ENCODE measurements around the gene DLL4.

Gene DLL4

GRCh38 chr15:40906991-40907802, 21.9 kb upstream of the DLL4 start:
- DNase-seq: peak; percentile 67 to 72

DNA sequence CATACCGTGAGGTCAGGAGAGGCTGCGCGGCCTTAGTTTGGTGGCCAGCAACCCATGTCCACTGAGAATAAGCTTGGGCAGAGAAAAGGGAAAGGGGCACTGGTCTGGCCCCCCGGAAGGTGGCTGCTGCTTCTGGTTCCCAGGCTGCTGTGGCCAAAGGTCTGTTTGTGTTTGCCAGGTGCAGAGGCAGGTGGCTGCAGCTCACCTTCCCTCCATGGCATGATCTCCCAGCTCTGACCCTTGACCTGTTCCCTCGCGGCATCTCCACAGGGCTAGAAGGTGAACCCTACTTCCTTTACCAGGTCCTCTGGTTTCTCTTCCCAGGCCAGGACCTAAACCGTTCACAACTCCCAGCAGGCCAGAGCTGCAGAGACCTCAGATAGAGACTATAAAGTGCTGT, 21.0 kb upstream of the DLL4 start:
- no peak for DNase-seq

DNA sequence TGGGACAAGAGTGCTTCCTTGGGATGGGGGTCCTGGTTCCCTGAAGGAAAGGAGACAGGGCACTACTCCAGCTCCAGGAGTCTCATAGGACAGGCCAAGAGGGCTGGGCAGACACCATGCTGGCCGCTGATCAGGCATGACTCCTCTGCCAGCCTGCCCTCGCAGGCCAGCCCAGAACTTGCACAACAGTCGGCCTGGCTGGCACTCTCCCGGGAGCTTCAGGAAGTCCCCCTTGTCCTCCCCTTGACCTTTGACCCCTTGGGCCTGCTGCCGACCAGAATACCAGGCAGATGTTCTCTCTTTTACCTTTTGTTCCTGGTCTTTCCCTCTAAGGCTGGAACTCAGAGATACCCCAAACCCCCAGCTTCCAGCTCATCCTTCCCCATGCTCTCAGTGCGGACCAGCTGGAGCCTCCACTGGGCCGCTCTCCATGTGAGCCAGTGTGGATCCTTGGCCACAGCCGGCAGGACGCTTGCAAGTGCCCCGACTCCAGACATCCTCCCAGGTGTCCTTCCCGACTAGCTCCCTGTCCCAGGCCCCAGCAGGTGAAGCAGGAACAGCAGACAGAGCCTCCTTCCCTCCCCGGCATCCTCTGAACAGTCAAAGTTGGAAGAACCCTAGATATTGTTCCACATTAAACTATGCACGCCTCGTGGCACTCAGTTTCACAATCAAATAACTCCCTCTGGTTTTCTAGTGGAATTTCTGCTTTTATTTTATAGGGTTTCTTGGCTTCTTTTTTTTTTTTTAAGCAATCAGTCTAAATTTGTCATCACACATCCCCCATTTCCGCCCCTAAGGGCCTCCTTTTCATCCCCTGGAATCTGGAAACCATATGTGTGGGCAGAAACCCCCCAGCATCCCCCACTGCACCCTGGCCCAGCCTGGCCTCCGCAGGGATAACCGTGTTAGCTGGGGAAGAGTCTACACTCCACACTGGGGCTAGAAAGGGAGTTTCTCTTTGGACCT, 19.2 kb upstream of the DLL4 start:
- peak in 1 of 2 donors; percentile 44 for DNase-seq

DNA sequence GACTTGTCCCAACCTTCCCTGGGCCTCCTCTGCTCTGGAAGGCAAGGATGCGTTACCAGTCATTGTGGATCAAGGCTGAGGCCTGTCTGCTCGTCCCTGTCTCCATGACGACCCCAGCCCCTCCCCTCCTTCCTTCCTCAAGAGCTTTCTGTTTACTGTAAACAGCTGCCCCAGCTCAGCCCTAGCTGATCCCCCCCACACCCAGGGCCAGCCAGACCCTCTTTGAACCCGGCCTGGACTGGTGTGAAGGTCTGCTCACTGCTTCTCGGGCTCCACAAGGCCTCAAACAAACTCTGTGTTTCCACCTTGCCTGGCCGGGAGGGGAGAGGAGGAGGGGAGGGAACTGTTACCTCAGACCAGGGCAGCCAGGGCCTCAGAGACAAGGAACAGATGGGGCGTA, 18.0 kb upstream of the DLL4 start:
- no peak for DNase-seq

GRCh38 chr15:40911693-40912092, 17.4 kb upstream of the DLL4 start:
- no peak for DNase-seq

- no peak for DNase-seq
Measured at GRCh38 chr15:40912478-40912877, 16.7 kb upstream of the DLL4 start.

DNA sequence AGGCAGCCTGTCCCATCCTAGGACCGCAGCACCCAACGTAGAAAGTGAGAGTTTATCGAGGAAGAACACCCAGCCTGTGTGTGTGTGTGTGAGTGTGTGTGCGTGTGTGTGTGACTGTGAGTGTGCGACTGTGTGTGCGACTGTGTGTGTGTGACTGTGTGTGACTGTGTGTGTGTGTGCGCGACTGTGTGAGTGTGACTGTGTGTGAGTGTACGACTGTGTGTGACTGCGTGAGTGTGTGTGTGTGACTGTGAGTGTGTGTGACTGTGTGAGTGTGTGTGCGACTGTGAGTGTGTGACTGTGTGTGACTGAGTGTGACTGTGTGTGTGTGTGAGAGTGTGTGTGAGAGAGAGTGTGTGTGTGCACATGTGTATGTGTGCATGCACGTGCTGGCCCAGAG, 15.1 kb upstream of the DLL4 start:
- DNase-seq: no peak

- no peak for DNase-seq
Measured at GRCh38 chr15:40914486-40914885, 14.7 kb upstream of the DLL4 start.

DNA sequence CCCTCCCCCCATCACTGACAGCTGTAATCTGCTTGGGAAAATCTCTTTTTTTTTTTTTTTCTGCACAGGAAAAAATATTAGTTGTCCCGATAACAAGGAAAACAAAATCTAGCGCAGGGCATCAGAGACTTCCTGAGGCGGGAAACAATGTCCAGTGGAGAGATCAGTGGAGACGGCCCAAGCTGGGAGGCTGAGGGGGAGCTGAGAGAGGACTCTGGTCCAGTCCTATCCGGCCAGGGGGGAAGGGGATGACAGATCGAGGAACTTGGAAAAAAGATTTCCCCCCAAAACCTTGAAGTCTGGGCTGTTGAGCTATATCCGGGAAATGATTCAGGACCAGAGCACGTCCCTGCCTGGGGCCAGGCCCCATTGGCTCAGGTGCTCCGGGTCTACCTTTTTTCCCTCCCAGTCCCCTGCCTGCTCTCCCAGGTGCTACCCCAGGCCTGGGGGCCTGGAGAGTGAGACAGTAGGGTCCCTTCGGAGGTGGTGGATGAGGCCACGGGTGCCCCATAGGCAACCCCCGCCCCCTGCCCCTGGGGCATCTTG, 14.0 kb upstream of the DLL4 start:
- DNase-seq: no peak

- DNase-seq: no peak
Measured at GRCh38 chr15:40915679-40916078, 13.5 kb upstream of the DLL4 start.

DNA sequence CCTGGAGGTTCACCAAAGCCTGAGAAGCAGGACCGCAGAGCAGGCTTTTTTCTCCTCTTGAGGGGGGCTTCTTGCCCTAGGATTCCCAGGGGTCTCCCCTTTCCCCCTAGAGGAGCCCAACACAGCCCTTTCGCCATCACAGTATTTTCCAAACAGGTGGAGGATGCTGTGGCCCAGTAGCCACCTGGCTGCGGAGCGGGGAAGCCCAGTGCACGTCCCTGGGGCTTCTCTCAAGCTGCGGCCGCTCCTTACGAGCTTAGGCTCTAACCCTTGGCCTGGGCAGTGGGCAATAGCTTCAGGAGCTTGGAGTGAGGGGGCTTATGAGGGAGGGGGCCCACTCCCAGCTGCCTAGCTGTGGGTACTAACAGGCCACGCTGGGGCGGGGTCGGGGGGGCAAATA, 11.6 kb upstream of the DLL4 start:
- DNase-seq: no peak

DNA sequence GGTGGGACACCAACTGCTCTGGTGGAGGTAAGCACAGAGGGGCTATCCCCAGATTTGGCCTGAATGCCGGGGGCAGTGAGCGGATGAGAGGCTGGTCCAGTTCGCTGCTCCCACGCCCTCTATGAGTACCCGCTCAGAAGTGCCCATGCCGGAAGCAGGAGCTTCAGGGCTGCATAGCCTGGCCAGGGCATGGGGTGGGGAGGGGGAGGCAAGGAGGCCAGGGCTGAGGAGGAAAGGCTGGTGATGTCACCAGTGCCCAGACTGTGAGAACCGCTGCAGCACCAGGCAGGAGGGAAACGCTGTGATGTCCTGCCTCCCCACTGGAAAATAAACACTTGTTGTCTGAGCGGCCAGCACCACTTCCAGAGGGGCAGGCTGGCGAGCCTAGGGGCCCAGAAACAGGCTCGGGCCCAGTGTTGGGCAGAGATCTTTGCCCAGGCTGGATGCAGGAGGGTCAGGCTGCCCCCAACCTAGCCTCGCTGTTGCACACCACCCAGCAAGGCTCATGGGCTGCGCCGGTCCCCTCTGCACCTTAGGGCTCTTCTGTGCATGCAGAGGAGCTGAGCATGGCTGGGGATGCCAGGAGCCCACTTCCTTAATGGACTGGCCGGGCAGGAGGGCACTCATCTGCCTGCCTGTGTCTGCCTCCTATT, 10.9 kb upstream of the DLL4 start:
- no peak for DNase-seq

DNA sequence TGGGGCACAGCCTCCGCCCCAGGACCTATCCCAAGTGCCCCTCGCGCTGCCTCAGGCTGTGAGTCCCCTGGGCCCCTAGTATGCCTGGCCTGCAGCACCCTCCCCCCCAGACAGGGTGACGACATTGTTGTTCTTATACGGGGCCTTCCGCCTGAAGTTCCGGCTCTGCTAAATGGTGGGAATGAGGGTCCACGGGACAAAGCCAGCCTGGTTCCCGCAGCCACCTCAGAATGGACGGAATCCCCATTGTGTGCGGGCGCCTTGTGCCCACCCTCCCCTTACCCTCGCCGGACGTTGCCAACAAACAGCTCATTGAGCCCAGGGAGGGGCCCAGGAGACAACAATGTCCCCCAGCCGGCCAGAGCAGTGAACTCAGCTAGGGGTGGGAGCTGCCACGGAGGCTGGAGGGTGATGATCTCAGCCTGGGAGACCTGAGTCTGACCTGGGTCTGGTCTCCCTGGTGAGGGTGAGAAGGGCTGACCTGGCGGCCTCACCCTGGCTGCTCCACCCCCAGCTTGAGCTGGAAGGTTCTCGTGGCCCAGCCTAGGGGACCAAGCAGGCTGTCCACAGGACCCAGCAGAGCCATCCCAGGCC, 10.2 kb upstream of the DLL4 start:
- no peak for DNase-seq

DNA sequence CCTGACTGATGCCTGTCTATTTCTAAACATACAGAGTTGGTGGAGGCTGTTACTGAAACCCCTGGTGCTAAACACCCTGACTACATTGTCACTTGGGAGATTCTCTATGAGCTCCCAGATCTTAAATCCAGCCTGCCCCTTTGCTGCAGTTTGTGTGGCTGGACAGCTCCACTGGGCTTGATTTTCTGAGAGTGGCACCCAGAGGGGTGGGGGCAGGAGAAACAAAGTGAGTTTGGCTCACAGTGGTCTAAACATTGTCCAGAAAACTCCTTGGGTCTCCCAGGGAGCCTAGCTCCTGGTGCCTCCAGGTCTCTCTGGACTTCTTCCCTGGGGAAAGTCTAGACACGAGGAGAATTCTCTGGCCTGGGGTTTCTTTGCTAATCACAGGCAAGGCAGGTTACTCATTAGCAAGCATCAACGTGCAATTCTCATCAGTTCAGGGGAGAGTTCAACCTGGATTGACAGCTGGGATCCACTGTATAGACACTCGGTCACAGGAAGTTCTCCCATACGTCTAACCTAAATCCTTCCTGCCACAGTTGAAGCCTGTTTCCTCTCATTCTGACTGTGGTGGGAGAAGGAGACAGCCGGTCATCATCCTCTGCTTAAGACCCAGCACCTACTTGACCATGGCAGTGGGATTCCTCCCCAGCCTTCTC, 7.1 kb upstream of the DLL4 start:
- DNase-seq: no peak

DNA sequence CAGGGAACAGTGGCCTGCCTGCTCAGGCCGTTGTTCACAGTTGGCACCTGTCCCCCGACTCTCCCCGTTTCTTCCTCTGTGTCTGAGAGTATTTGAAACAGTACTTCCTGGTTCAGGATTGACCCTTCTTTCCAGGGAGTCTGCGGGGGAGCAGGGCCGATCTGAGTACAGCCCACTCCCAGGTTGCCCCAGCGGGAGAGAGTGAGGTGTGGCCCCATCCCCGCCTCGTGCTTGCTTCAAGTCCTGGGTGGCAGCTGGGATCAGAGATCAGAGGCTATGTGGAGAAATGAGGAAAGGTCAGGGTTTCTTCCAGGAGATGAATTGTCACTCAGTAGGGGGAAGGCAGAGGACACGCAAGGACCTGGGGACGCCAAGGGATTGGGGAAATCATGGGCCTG, 6.5 kb upstream of the DLL4 start:
- DNase-seq: no peak

- DNase-seq: no peak
Measured at GRCh38 chr15:40923551-40923950, 5.6 kb upstream of the DLL4 start.

DNA sequence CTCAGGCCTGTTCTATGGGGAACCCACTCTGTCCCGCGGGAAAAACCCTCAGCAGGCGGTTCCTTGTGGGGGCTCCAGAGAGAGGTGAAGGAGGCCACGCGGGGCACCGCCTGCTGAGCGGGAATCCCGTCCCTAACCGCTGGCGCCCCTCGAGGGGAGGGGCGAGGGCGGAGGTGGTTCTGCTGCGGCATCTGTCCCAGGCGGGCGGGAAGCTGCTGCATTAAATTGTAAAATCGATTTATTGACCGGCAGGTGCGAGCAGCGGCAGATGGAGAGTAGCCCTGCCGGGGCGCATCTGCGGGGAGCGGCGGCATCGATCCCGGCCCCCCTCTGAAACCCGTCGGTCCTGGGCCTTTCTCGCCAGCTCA, 3.7 kb upstream of the DLL4 start:
- DNase-seq: no peak

GRCh38 chr15:40925863-40926658, 3.1 kb upstream of the DLL4 start:
- no peak for DNase-seq

DNA sequence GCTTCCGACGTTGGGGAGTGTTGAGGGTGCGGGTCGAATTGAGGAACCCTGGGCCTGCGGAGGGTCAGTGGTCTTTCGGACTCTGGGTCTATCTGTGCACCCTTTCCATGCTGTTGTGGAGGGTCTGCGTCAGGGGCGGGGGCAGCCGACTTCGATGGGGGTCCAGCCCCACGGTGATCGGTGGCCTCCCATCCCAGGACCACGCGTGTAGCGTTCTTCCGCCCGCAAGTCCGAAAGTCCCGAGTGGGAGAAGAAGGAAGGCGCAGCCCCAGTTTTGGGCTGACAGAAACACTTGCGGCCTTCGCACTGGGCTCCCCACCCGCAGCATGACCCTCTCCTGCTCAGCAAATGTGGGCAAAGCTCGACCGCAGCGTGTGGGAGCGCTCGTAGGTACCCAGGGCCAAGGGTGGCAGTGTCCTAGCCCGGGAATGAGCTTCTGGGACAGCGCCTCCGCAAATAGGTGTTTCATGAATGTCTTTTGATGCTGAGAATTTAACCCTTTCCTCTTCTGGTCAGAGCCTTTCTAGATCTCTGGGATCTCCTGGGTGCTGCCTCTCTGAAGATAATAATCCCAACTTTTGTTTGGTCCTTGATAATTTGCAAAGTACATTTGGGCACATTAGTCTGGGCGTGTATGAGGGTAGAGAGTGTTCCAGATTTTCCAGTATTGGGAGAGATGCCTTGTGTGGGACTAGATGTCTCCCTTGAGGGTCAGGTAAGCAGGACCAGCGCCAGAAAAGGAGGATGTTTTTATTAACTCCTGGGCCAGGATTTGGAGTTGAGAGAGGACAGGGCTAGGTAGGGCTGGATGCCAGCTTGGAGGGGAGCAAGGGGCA, 2.3 kb upstream of the DLL4 start:
- DNase-seq: no peak

DNA sequence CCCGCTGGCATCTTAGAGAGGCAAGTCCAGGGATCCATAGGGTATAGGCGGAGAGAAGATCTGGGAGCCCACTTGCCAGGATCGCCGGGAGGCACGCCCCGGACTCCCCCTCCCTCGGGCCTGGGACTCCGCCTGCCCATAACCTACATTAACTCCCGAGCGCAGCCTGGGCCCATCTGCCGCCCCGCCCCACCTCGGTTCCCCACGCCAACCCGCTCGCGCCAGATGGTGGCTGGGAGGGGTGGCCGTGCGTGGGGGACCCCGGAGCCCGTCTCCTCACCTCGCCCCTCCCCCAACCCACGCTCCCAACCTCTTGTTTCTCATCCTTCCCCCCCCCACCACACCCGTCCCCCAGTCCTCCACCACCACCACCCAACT, 1.7 kb upstream of the DLL4 start:
- DNase-seq: no peak

Data from CD4-positive, alpha-beta T cell treated with Interleukin-1 beta for 1 hour (primary cell).